T-helper 17 cell (primary cell): ENCODE data around the gene PTPRT. TPM values are rescaled to one million over a fixed set of nuclear protein-coding genes. Genes with fewer than 3 reads are reported as not detected.

Source experiments
- ATAC-seq: fragments of 150-1000 bp; cut with Tn5 transposase; 2 replicates; pipeline ENCODE4 v1.10.0; 2021; ENCODE audit warnings: mild to moderate bottlenecking, moderate library complexity
- DNase-seq, 3 donors: peaks; one replicate each; pipeline versions ENCODE4 v3.0.0 to v3.0.0-alpha.2; 2020 to 2021
- H3K9me3 ChIP-seq: one replicate; pipeline ENCODE4 v1.7.0; 2013; ENCODE audit warnings: low read length, mild to moderate bottlenecking; ENCODE audit not compliant: control insufficient read depth, poor library complexity, severe bottlenecking
- H3K27ac Mint-ChIP-seq: one replicate; pipeline ENCODE4 v1.8.0; 2022; ENCODE audit warnings: mild to moderate bottlenecking, moderate library complexity, mixed read lengths
- H3K27me3 Mint-ChIP-seq: one replicate; pipeline ENCODE4 v1.8.0; 2022; ENCODE audit warnings: mixed read lengths
- H3K36me3 Mint-ChIP-seq: one replicate; pipeline ENCODE4 v1.8.0; 2022; ENCODE audit warnings: low read depth, mixed read lengths
- H3K4me1 Mint-ChIP-seq: one replicate; pipeline ENCODE4 v1.8.0; 2022; ENCODE audit warnings: mild to moderate bottlenecking, mixed read lengths
- H3K4me3 Mint-ChIP-seq: one replicate; pipeline ENCODE4 v1.8.0; 2022; ENCODE audit warnings: mild to moderate bottlenecking, moderate library complexity, mixed read lengths
- total RNA-seq, 4 donors: library from RNA in 2 of 4; stranded (reverse) in 2 of 4; gene quantifications; one replicate each; pipeline ENCODE4 v1.2.3 and lab custom pipeline; 2022 to 2026

Gene PTPRT
- total RNA-seq, 2 donors from 2014 or later = not detected

DNA sequence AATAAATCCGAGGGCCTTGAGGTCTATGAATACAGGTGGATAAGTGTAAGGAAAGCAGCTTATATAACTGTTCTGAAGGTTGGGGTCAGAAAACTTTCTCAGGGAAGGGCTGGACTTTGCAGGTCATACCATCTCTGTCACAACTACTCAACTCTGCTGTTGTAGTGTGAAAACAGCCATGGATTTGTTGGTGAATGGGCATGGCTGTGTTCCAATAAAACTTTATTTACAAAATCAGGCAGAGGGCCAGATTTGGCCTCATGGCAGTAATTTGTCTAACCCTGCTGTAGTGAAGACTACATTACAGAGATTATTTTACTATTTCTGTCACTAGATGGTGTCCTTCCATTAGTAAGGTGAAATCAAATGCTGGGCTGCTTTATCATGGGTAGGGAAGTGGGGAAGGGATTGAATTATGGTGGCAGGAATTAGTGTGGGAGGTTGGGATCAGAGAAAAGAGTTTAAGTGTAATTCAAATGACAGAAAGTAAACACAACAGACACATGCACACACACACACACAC is 1161.9 kb downstream of the PTPRT start:
- Mint-ChIP-seq H3K36me3 (no peaks in the 10 kb centered on the region), H3K27ac (no peak overlapping the region), H3K4me3 (no peak overlapping the region), H3K4me1 (no peaks in the 10 kb centered on the region), H3K27me3 (no peaks in the 10 kb centered on the region)
- ATAC-seq (no peak), DNase-seq (no peak)
- H3K9me3 ChIP-seq = no peaks in the 10 kb centered on the region

DNA sequence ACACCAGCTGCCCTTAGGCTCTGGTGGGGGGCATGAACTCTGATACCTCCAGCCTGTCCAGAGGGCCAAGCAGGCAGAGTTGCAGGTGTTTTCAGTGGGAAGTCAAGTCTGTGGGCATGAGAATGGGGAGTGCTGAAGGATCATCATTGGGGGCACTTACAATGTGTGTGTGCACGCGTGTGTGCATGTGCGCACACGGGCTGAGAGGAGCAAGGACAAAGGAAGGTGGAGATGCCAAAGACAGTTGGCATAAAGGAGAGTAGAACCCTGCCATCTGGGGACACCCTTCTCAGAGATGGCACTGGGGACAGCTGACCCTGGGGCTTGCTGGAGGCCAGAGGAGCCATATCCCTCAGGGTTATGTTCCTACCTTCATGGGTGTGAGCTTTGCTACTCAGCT is 1163.1 kb downstream of the PTPRT start:
- H3K27ac Mint-ChIP-seq = no peak overlapping the region
- H3K27me3 Mint-ChIP-seq = no peaks in the 10 kb centered on the region
- no peak for ATAC-seq
- H3K4me1 Mint-ChIP-seq = no peaks in the 10 kb centered on the region
- no peaks in the 10 kb centered on the region for H3K9me3 ChIP-seq
- H3K4me3 Mint-ChIP-seq = no peak overlapping the region
- H3K36me3 Mint-ChIP-seq = no peaks in the 10 kb centered on the region
- DNase-seq = no peak

DNA sequence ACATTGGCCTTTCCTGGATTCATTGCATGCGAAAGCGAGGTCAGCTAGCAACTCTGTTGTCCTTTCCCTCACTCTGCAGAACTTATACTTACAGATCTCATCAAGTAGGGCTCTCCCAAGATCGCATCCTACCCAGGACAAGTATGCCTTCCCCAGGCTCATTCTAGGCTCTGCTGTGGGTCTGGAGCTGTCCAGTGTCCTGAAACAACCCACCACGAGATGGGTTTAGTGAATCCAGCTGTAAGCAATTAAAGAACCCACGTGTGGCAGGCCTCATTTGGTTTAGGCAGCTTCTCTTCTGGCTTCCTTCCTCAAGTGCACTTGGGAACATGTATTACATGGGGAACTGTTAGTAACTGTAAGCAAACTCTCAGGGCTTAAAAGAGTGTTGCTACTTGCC is 1165.1 kb downstream of the PTPRT start:
- no peak overlapping the region for H3K4me3 Mint-ChIP-seq
- H3K27me3 Mint-ChIP-seq = no peaks in the 10 kb centered on the region
- H3K9me3 ChIP-seq = no peaks in the 10 kb centered on the region
- H3K36me3 Mint-ChIP-seq = no peaks in the 10 kb centered on the region
- no peak for DNase-seq
- no peaks in the 10 kb centered on the region for H3K4me1 Mint-ChIP-seq
- ATAC-seq = no peak
- no peak overlapping the region for H3K27ac Mint-ChIP-seq
